Activated B cell treated with CpG ODN at 0.5 μM for 24 hours (primary cell): ENCODE data around the gene KANSL2. TPM values are rescaled to one million over a fixed set of nuclear protein-coding genes. Genes with fewer than 3 reads are reported as not detected.
"Not testable (repeated sequence)": the region's sequence is repeated elsewhere in the genome, so short reads cannot be mapped to it uniquely, and the experiment has no call there.

ENCODE experiments used
- ATAC-seq: fragments of 200-7000 bp; cut with Tn5 transposase; one replicate; pipeline ENCODE4 v1.10.0; 2021; ENCODE audit warnings: low read depth, mild to moderate bottlenecking, moderate library complexity
- CTCF ChIA-PET: fragments of 350-600 bp; sonication (Branson Sonifier 250); formaldehyde crosslinking; loops from one replicate; lab custom pipeline; 2021; ENCODE audit warnings: antibody characterized with exemption; lab: Charles Lee
- POLR2A ChIA-PET: fragments of 350-600 bp; sonication (Branson Sonifier 250); formaldehyde crosslinking; loops from one replicate; lab custom pipeline; 2021; ENCODE audit warnings: antibody characterized with exemption; lab: Charles Lee
- DNase-seq: peaks from one replicate; pipeline ENCODE4 v3.0.0; 2022
- H3K27ac Mint-ChIP-seq: one replicate; pipeline ENCODE4 v1.8.0; 2020; ENCODE audit warnings: mixed read lengths
- H3K27me3 Mint-ChIP-seq: one replicate; pipeline ENCODE4 v1.8.0; 2021; ENCODE audit warnings: mixed read lengths
- H3K36me3 Mint-ChIP-seq: one replicate; pipeline ENCODE4 v1.8.0; 2021; ENCODE audit warnings: low read depth, mixed read lengths
- H3K4me1 Mint-ChIP-seq: one replicate; pipeline ENCODE4 v1.8.0; 2021; ENCODE audit warnings: mixed read lengths
- H3K4me3 Mint-ChIP-seq: one replicate; pipeline ENCODE4 v1.8.0; 2020; ENCODE audit warnings: mild to moderate bottlenecking, mixed read lengths
- H3K9me3 Mint-ChIP-seq: one replicate; pipeline ENCODE4 v1.8.0; 2020; ENCODE audit warnings: mixed read lengths
- intact Hi-C: fragments of 100-400 bp; cut with micrococcal nuclease; formaldehyde crosslinking; loops from one replicate; pipeline ENCODE4 v1.15.1; 2024
- total RNA-seq: library from RNA; stranded (reverse); gene quantifications from 2 replicates; pipeline ENCODE4 v1.2.3, GENCODE V29; 2022
- TF ChIP-seq, protein P1 (sequence below): fragments of 200-600 bp; IDR thresholded peaks from one replicate; pipeline ENCODE4 v1.8.0; 2022; ENCODE audit warnings: antibody characterized with exemption, mild to moderate bottlenecking

The KANSL2 gene
- total RNA-seq, 1 donor from 2014 or later = 59.5 TPM

DNA sequence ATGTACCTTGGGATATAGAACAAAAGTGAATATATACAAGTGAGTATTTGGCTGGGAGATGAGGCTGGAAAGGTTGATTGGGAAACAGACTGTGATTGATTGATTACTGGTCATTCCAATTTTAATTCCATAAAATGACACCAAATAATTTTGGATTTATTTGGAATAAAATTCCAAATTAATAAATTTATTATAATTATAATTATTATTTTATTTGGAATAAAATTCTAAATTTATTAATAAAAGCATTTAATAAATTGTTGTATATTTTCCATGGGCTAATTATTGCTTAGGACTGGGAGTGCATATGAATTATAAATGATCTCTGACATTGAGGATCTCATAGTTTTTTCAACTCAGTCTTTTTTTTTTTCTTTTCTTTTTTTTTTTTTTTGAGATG lies 51.7 kb downstream of the KANSL2 start:
- Mint-ChIP-seq H3K9me3 (no peaks in the 10 kb centered on the region), H3K4me3 (no peak overlapping the region), H3K27me3 (peaks cover 36% of the 10 kb centered on the region), H3K27ac (no peak overlapping the region), H3K36me3 (no peaks in the 10 kb centered on the region), H3K4me1 (no peaks in the 10 kb centered on the region)
- intact Hi-C loops = no loop called here
- ChIA-PET POLR2A (no interaction called here), CTCF (no interaction called here)
- ATAC-seq (no peak), DNase-seq (no peak)
- TF ChIP-seq, protein P1, sequence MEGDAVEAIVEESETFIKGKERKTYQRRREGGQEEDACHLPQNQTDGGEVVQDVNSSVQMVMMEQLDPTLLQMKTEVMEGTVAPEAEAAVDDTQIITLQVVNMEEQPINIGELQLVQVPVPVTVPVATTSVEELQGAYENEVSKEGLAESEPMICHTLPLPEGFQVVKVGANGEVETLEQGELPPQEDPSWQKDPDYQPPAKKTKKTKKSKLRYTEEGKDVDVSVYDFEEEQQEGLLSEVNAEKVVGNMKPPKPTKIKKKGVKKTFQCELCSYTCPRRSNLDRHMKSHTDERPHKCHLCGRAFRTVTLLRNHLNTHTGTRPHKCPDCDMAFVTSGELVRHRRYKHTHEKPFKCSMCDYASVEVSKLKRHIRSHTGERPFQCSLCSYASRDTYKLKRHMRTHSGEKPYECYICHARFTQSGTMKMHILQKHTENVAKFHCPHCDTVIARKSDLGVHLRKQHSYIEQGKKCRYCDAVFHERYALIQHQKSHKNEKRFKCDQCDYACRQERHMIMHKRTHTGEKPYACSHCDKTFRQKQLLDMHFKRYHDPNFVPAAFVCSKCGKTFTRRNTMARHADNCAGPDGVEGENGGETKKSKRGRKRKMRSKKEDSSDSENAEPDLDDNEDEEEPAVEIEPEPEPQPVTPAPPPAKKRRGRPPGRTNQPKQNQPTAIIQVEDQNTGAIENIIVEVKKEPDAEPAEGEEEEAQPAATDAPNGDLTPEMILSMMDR = no peak

DNA sequence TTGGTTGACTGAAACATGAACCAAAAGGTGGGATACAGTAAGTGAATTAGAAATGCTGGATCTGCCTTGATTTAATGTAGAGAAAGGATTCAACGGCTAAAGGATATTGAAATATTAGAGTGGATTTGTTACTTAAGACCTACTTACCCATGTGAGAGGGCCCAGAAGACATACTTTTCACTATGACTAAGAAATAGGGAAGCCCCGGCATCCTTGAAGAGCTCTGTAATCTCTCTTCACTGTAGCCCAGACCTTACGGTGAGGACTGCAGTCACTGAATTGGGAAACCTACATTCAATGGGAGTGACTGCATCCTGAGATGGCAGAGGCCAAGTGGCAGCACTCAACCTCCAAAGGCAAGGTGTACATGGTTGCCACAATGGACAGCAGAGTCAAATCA lies 52.5 kb downstream of the KANSL2 start:
- Mint-ChIP-seq H3K4me1 (no peaks in the 10 kb centered on the region), H3K27me3 (peaks cover 36% of the 10 kb centered on the region), H3K27ac (no peak overlapping the region), H3K9me3 (no peaks in the 10 kb centered on the region), H3K4me3 (no peak overlapping the region), H3K36me3 (no peaks in the 10 kb centered on the region)
- ATAC-seq = no peak
- no peak for DNase-seq
- TF ChIP-seq, protein P1 = no peak
- intact Hi-C loops = no loop called here
- CTCF ChIA-PET = interaction anchor here (1.3 kb wide), 1 partner anchor 11 kb away, joined by 3 read pairs; no protein-coding TSS in a partner anchor
- POLR2A ChIA-PET = no interaction called here

DNA sequence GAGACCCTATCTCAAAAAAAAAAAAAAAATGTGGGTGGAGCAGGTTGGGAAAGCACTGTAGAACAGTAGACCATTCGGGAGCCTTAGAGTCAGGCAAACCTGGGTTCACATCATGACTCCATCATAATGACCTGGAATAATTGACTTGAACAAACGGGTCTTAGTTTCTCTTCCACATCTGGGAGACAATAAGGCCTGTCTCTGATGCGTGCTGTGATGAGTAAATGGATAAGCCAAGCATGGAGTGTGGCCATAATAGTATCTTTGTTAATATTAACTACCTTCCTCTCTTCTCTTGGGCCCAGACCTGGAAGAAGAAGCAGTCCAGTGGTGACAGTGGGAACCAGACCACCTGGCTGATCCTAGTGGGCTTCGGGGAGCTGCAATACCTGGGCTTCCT lies 54.5 kb downstream of the KANSL2 start:
- Mint-ChIP-seq H3K36me3 (no peaks in the 10 kb centered on the region), H3K9me3 (no peaks in the 10 kb centered on the region), H3K27ac (no peak overlapping the region), H3K4me1 (no peaks in the 10 kb centered on the region), H3K4me3 (no peak overlapping the region), H3K27me3 (peaks cover 34% of the 10 kb centered on the region)
- no peak for ATAC-seq
- ChIA-PET POLR2A (no interaction called here), CTCF (no interaction called here)
- TF ChIP-seq, protein P1 = no peak
- intact Hi-C loops = no loop called here
- DNase-seq = no peak

DNA sequence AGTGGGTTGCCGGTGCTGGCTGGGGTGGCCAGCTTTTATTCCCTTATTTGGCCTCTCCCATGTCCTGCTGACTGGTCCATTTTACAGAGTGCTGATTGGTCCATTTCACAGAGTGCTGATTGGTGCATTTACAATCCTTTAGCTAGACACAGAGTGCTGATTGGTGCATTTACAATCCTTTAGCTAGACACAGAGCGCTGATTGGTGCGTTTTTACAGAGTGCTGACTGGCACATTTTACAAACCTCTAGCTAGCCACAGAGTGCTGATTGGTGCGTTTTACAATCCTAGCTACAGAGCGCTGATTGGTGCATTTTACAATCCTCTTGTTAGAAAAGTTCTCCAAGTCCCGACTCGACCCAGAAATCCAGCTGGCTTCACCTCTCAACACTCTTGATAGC lies 59.0 kb downstream of the KANSL2 start:
- H3K27ac Mint-ChIP-seq, DNase-seq, H3K4me1 Mint-ChIP-seq, H3K36me3 Mint-ChIP-seq, CTCF ChIA-PET, ATAC-seq, H3K9me3 Mint-ChIP-seq, H3K4me3 Mint-ChIP-seq, intact Hi-C loops, POLR2A ChIA-PET: not testable (repeated sequence)
- H3K27me3 Mint-ChIP-seq = peaks cover 31% of the 10 kb centered on the region

DNA sequence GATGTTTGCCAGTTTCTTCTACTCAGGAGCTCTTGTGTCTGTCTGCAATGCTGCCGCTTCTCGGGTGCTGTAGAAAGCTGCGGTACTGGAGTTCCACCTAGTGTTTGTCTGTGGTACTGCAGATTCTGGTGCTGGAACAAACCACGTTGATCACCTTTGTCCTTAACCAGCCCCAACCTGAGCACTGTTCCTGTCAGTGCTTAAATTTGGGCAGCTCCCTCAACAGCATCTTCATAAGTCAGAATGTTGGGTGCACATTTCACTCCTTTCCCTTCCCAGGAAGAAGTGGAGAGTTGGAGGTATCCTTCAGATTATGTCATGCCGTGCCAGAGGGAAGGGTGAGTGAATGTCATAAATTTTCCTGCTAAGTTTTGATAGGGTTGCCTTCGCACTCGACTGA lies 63.5 kb downstream of the KANSL2 start:
- peak; percentile 27 for DNase-seq
- Mint-ChIP-seq H3K27me3 (peaks cover 23% of the 10 kb centered on the region), H3K4me1 (no peaks in the 10 kb centered on the region), H3K27ac (no peak overlapping the region), H3K9me3 (peaks cover 8% of the 10 kb centered on the region), H3K36me3 (no peaks in the 10 kb centered on the region), H3K4me3 (no peak overlapping the region)
- intact Hi-C loops = loop anchor here (1.0 to 10.0 kb wide), 7 partner anchors 76 to 904 kb away; partner anchors contain the start of genes TMEM106C and ZNF641
- ATAC-seq = peak; percentile 79
- ChIA-PET CTCF (interaction anchor here (0.6 to 1.8 kb wide), 14 partner anchors 9 to 780 kb away, joined by 3 to 15 read pairs (median 4); no protein-coding TSS in a partner anchor), POLR2A (interaction anchor here (1.1 kb wide), 1 partner anchor 64 kb away, joined by 3 read pairs; the partner anchor contains the start of gene KANSL2)
- TF ChIP-seq, protein P1 = peak; percentile 90

DNA sequence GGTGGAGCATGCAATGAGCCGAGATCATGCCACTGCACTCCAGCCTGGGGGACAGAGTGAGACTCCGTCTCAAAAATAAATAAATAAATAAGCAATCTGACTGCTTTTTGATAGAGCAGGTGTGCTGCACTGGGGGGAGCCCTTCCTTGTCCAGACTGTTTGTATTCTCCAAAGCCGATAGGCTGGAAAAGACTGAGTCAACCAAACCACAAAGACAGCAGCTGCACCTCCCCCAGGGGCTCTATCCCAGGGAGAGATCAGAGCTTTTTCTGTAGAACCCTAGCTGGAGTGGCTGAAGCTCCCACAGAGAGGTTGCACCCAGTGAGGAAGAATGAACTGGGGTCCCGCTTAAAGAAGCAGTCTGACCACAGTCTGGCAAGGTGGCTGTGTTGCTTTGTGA lies 66.4 kb downstream of the KANSL2 start:
- Mint-ChIP-seq H3K27me3 (peaks cover 31% of the 10 kb centered on the region), H3K4me3 (no peak overlapping the region), H3K27ac (no peak overlapping the region), H3K4me1 (no peaks in the 10 kb centered on the region), H3K36me3 (no peaks in the 10 kb centered on the region), H3K9me3 (peaks cover 18% of the 10 kb centered on the region)
- no peak for DNase-seq
- intact Hi-C loops = loop anchor here (5.0 to 10.0 kb wide), 4 partner anchors 261 to 901 kb away; partner anchors contain the start of genes TMEM106C and ZNF641
- no peak for ATAC-seq
- TF ChIP-seq, protein P1 = no peak
- ChIA-PET POLR2A (no interaction called here), CTCF (no interaction called here)
